Effector memory CD8-positive, alpha-beta T cell (primary cell): ENCODE data around the gene DNAJC7.

ENCODE experiments used
- ATAC-seq: fragments of 150-1000 bp; cut with Tn5 transposase; replicated peaks from 2 replicates; pipeline ENCODE4 v1.10.0; 2021; ENCODE audit warnings: mild to moderate bottlenecking, moderate library complexity
- DNase-seq, 3 experiments: peaks; one replicate each; pipeline ENCODE4 v3.0.0; 2021
- H3K27ac Mint-ChIP-seq, 2 donors: one replicate each; pipeline ENCODE4 v1.8.0; 2022; ENCODE audit warnings: mild to moderate bottlenecking in 2 of 2, mixed read lengths in 2 of 2, moderate library complexity in 2 of 2
- H3K27me3 Mint-ChIP-seq, 2 donors: one replicate each; pipeline ENCODE4 v1.8.0; 2022; ENCODE audit warnings: mixed read lengths in 2 of 2
- H3K36me3 Mint-ChIP-seq: one replicate; pipeline ENCODE4 v1.8.0; 2022; ENCODE audit warnings: mild to moderate bottlenecking, moderate library complexity, mixed read lengths; ENCODE audit not compliant: insufficient read depth
- H3K4me1 Mint-ChIP-seq, 2 donors: one replicate each; pipeline ENCODE4 v1.8.0; 2022; ENCODE audit warnings: low read depth in 2 of 2, mixed read lengths in 2 of 2
- H3K4me3 Mint-ChIP-seq, 2 donors: one replicate each; pipeline ENCODE4 v1.8.0; 2022; ENCODE audit warnings: mild to moderate bottlenecking in 2 of 2, mixed read lengths in 2 of 2, moderate library complexity in 2 of 2
- H3K9me3 Mint-ChIP-seq, 2 donors: one replicate each; pipeline ENCODE4 v1.8.0; 2022; ENCODE audit warnings: mixed read lengths in 2 of 2
- total RNA-seq, 9 experiments: gene quantifications; one replicate each; lab custom pipeline; 2026; lab: John Stamatoyannopoulos, UW

The DNAJC7 gene
- total RNA-seq: 102 to 168 (median 131) reads per million in 9 experiments

GRCh38 chr17:42016941-42017865 lies at the start of gene DNAJC7:
Gene DNAJC7 (minus strand): TSS chr17:42017439. CDS start chr17:42017416, 23 bp downstream.
- peak; percentile 77 to 82 (median 81) for DNase-seq
- Mint-ChIP-seq H3K27me3 (no peaks in the 10 kb centered on the region), H3K36me3 (peaks cover 30% of the 10 kb centered on the region), H3K9me3 (peaks cover 0 to 2% of the 10 kb centered on the region in 2 donors), H3K27ac (peak within 1 kb of the TSS; percentile 99), H3K4me1 (peaks cover 55 to 67% of the 10 kb centered on the region in 2 donors), H3K4me3 (peak within 1 kb of the TSS; percentile 96 to 99)
- ATAC-seq: peak; percentile 85

- ATAC-seq: no peak
- no peaks in the 10 kb centered on the region for H3K36me3 Mint-ChIP-seq
- H3K27me3 Mint-ChIP-seq: peaks cover 20 to 41% of the 10 kb centered on the region in 2 donors
- H3K9me3 Mint-ChIP-seq: no peaks in the 10 kb centered on the region
- no peak for DNase-seq
- H3K4me1 Mint-ChIP-seq: peaks cover 0 to 9% of the 10 kb centered on the region in 2 donors
- no peak overlapping the region for H3K4me3 Mint-ChIP-seq
- H3K27ac Mint-ChIP-seq: no peak overlapping the region
Observed at GRCh38 chr17:42065201-42065600, 48.0 kb upstream of the DNAJC7 start.

DNA sequence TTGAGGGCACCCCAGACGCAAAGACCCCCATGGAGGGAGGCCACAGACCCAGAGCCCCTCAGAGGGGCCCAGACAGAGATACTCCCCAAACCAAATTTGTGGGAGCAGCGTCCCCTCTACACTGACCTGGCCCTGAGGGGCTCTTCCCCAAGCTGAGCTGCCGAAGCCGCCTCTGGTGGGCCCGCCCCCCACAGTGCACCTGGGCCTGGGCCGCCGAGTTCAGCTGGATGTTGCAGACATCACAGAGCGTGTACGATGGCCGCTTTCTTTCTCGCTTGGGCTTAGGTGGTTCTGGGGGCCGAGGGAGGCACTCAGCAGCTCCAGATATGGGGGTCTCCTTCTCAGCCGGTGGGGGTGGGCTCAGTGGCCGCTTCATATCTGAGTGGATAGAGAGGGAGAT lies 45.4 kb upstream of the DNAJC7 start:
- ATAC-seq (no peak), DNase-seq (no peak)
- H3K27ac Mint-ChIP-seq: no peak overlapping the region
- peaks cover 14 to 48% of the 10 kb centered on the region in 2 donors for H3K27me3 Mint-ChIP-seq
- H3K4me3 Mint-ChIP-seq: no peak overlapping the region
- no peaks in the 10 kb centered on the region for H3K36me3 Mint-ChIP-seq
- H3K9me3 Mint-ChIP-seq: no peaks in the 10 kb centered on the region
- peaks cover 0 to 9% of the 10 kb centered on the region in 2 donors for H3K4me1 Mint-ChIP-seq

- no peak overlapping the region for H3K4me3 Mint-ChIP-seq
- peaks cover 0 to 9% of the 10 kb centered on the region in 2 donors for H3K4me1 Mint-ChIP-seq
- H3K9me3 Mint-ChIP-seq: no peaks in the 10 kb centered on the region
- no peak overlapping the region for H3K27ac Mint-ChIP-seq
- no peak for DNase-seq
- H3K36me3 Mint-ChIP-seq: no peaks in the 10 kb centered on the region
- ATAC-seq: no peak
- peaks cover 14 to 56% of the 10 kb centered on the region in 2 donors for H3K27me3 Mint-ChIP-seq
Observed at GRCh38 chr17:42061646-42062487, 44.6 kb upstream of the DNAJC7 start.

DNA sequence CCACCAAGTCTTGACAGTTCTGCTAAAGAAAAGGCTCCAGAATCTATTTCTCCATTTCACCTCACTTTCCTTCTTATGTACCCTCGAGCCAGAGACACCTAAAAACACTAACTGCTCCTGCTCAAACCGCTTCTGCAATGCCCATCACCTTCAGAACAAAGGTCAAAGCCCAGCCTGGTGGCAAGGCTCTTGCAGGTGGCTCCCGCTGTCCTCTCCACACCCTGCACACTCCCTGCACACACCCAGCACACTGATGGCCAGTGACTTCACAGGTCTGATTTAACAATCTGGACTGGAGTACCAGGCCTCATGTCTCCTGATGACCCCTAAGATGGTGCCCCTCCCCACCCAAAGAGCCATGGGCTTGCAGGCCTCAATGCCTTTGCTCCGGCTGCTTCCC lies 43.0 kb upstream of the DNAJC7 start:
- Mint-ChIP-seq H3K27ac (no peak overlapping the region), H3K27me3 (peaks cover 17 to 68% of the 10 kb centered on the region in 2 donors), H3K4me3 (no peak overlapping the region), H3K36me3 (no peaks in the 10 kb centered on the region), H3K4me1 (peaks cover 0 to 9% of the 10 kb centered on the region in 2 donors), H3K9me3 (no peaks in the 10 kb centered on the region)
- DNase-seq (no peak), ATAC-seq (no peak)

DNA sequence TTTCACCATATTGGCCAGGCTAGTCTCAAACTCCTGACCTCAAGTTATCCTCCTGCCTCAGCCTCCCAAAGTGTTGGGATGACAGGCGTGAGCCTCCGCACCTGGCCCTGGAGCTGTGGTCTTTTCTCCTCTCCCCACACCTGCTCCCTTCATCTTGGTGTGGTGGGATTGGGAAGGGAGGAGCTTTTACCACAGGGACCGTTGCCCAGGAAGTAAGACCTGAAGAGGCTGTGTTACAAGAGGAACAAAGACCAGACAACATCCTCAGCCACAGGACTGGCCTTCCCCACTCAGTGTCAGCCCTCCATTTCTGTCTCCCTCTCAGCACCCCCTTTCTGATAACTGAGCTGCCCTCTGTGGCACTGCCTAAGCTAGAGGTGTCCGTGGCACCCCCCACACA lies 42.6 kb upstream of the DNAJC7 start:
- no peak for ATAC-seq
- no peak for DNase-seq
- H3K9me3 Mint-ChIP-seq: no peaks in the 10 kb centered on the region
- H3K36me3 Mint-ChIP-seq: no peaks in the 10 kb centered on the region
- no peak overlapping the region for H3K4me3 Mint-ChIP-seq
- H3K27me3 Mint-ChIP-seq: peaks cover 22 to 72% of the 10 kb centered on the region in 2 donors
- peaks cover 0 to 9% of the 10 kb centered on the region in 2 donors for H3K4me1 Mint-ChIP-seq
- H3K27ac Mint-ChIP-seq: no peak overlapping the region

DNA sequence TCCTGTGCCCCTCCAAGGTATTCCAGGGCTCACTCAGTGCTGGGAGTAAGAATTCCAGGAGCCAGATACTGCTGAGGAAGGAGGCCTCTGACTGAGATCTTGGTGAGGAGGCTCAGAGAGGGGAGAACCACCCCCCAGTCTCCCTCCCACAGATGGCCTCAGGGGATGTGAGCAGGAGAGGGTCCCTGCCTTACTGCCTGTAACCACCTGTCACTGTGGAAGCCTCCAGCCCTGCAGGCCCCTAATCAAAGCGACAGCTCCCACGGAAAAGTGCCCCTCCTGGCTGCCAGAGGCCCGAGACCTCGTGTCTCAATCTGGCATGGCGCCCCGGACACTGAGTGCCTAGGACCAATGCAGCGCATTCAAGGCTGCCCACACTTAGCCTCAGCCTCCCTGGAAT lies 40.8 kb upstream of the DNAJC7 start:
- Mint-ChIP-seq H3K27me3 (peaks cover 21 to 75% of the 10 kb centered on the region in 2 donors), H3K4me3 (no peak overlapping the region), H3K4me1 (no peaks in the 10 kb centered on the region), H3K27ac (no peak overlapping the region), H3K9me3 (no peaks in the 10 kb centered on the region), H3K36me3 (no peaks in the 10 kb centered on the region)
- DNase-seq (no peak), ATAC-seq (no peak)

DNA sequence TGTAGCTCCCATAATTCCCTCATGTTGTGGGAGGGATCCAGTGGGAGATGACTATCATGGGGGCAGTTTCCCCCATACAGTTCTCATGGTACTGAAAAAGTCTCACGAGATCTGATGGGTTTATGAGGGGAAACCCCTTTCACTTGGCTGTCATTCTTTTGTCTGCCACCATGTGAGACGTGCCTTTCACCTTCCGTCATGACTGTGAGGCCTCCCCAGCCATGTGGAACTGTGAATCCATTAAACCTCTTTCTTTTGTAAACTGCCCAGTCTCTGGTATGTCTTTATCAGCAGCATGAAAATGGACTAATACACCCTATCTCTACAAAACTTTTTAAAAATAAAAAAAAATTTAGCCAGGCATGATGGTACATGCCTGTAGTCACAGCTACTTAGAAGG lies 39.4 kb upstream of the DNAJC7 start:
- Mint-ChIP-seq H3K4me3 (no peak overlapping the region), H3K4me1 (no peaks in the 10 kb centered on the region), H3K27me3 (peaks cover 33 to 75% of the 10 kb centered on the region in 2 donors), H3K36me3 (no peaks in the 10 kb centered on the region), H3K27ac (no peak overlapping the region), H3K9me3 (no peaks in the 10 kb centered on the region)
- ATAC-seq (no peak), DNase-seq (no peak)

DNA sequence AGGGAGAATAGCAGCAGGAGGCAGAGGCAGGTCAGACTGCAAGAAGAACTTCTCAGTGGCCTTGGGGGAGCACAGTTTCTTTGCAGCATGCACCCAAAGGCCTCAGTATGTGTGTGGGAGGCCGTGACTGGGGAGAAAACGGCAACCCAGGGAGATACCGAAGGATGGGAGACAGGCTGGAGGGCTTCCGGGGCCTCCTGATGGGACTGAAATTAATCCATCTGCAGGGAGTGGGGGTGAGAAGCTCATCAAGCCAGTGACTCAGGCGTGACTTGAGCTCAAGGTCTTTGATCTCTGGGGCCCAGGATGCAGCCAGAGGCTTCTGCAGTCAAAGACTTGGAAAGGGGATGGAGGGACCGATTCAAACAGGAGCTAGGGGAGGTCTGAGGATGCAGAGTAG lies 38.3 kb upstream of the DNAJC7 start:
- H3K27ac Mint-ChIP-seq: no peak overlapping the region
- DNase-seq: no peak
- peaks cover 4 to 5% of the 10 kb centered on the region in 2 donors for H3K4me1 Mint-ChIP-seq
- no peaks in the 10 kb centered on the region for H3K9me3 Mint-ChIP-seq
- peaks cover 34 to 85% of the 10 kb centered on the region in 2 donors for H3K27me3 Mint-ChIP-seq
- no peak overlapping the region for H3K4me3 Mint-ChIP-seq
- H3K36me3 Mint-ChIP-seq: no peaks in the 10 kb centered on the region
- ATAC-seq: no peak

DNA sequence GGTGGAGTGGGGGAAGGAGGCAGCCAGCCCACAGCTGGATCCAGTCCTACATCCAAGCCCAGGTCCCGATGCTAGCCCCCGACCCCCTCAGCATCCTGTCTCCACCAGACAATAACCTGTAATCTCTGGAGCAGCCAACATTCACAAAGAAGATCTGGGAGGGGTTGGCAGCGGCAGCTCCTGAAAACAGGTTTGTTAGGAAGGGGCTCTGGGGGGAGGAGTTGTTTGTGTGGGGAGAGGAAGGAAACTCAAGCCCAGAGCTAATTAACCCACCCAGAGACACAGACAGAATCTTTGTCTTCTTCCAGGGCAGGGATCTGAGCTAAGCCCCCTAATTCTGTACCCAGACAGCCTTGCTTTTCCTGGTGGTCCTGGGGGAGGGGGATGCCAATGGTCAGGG lies 37.8 kb upstream of the DNAJC7 start:
- H3K36me3 Mint-ChIP-seq: no peaks in the 10 kb centered on the region
- ATAC-seq: no peak
- peaks cover 4 to 5% of the 10 kb centered on the region in 2 donors for H3K4me1 Mint-ChIP-seq
- no peaks in the 10 kb centered on the region for H3K9me3 Mint-ChIP-seq
- H3K27ac Mint-ChIP-seq: peak overlapping the region in 1 of 2 donors; percentile 36
- no peak overlapping the region for H3K4me3 Mint-ChIP-seq
- H3K27me3 Mint-ChIP-seq: peaks cover 34 to 86% of the 10 kb centered on the region in 2 donors
- no peak for DNase-seq

DNA sequence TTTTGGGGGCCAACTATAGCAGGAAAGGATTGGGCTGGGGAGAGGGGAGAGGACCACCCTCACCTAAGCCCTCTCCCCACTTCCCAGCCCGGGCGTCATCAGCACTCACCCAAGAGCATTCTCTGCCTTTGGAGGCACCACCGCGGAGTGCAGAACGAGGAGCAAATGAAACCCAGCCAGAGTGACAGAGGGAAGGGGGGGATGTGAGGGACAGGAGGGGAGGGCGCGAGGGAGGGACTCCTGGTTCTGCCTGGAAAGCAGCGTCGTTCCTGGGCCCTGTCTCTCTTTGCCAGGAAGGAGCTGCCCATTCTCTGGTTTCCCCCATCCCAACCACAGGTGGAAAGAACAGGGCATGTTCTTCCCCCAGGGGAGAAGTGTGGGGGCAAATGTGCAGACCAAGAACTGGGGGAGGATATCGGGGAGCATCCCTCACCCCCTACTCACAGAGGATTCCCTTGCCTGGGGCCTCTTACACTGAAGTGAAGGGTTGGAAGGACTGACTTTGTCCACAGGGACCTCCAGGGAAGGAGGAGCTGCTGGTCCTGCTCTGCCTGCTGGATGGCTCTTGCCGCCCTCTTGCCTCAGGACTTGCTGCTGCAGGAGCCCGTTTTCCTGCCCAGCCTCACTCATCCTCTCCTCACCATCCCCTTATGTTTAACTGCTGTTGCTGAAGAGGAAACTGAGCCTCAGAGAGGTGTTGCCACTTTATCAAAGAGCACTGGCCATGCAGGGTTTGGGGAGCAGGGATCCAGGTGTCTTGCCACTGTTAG lies 36.7 kb upstream of the DNAJC7 start:
- ATAC-seq (no peak), DNase-seq (no peak)
- Mint-ChIP-seq H3K4me3 (no peak overlapping the region), H3K4me1 (peaks cover 4 to 10% of the 10 kb centered on the region in 2 donors), H3K27me3 (peaks cover 39 to 82% of the 10 kb centered on the region in 2 donors), H3K27ac (no peak overlapping the region), H3K9me3 (no peaks in the 10 kb centered on the region), H3K36me3 (peaks cover 2% of the 10 kb centered on the region)

GRCh38 chr17:42052346-42052877 lies 35.2 kb upstream of the DNAJC7 start:
- Mint-ChIP-seq H3K4me1 (peaks cover 4 to 10% of the 10 kb centered on the region in 2 donors), H3K9me3 (no peaks in the 10 kb centered on the region), H3K27ac (no peak overlapping the region), H3K36me3 (peaks cover 2% of the 10 kb centered on the region), H3K27me3 (peaks cover 39 to 78% of the 10 kb centered on the region in 2 donors), H3K4me3 (no peak overlapping the region)
- DNase-seq: no peak
- ATAC-seq: no peak
